Stimulated activated CD4-positive, alpha-beta T cell treated with anti-CD3 and anti-CD28 coated beads, Interleukin-15, amount 100 ng/mL, for 48 hours (primary cell): Measurements from ENCODE around the gene SLX4IP.

Experiments
- DNase-seq, 2 donors: peaks; one replicate each; pipeline ENCODE4 v3.0.0-alpha.2; 2020; ENCODE audit warnings: low read depth in 2 of 2

SLX4IP gene

GRCh38 chr20:10665791-10666190 is 230.7 kb downstream of the SLX4IP start:
- DNase-seq, result no peak

GRCh38 chr20:10666221-10667076 is 231.3 kb downstream of the SLX4IP start:
- no peak for DNase-seq

DNA sequence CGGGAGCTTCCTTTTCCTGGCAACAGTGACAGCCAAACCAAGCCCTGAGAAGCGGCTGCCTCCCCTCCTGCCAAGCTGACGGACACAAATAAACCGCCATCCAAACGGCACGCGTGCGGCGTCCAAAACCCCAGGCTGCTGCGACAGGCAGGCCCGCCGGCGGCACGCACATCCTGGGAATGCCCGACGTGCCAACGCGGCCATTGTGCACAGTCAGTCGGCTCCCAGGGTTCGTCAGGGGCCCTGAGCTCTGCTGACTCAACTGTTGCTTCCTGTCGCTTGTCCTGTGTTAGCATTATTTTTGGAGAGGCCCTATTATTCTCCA is 231.9 kb downstream of the SLX4IP start:
- no peak for DNase-seq

DNA sequence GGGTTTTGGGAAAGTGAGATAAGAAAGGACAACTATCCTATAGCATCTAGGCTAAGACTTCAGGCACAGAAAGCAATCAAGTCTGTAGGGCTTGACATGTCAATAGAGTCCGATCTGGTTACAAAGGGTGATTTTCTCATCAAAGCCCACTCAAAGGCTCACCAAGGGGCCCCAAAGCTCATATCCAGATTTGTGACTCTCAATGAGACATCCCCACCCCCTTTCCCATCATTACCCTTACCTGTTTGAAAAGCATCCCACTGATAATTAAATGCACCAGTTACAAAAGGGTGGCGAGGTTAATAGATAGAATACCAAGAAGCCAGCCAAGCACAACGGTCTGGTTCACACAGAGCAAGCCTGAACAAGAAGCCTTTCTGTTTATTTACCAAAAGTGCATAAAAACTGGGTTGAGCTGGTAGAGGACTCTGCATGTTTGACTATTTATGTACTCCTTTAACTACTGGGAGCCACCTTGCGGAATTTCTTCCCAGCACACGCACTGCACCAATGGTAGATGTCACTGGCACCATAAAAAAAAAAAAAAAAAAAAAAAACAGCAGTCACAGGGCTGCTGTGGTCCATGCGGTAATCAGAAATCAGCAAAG is 232.6 kb downstream of the SLX4IP start:
- no peak for DNase-seq

GRCh38 chr20:10668677-10669368 is 233.7 kb downstream of the SLX4IP start:
- DNase-seq, result no peak

DNA sequence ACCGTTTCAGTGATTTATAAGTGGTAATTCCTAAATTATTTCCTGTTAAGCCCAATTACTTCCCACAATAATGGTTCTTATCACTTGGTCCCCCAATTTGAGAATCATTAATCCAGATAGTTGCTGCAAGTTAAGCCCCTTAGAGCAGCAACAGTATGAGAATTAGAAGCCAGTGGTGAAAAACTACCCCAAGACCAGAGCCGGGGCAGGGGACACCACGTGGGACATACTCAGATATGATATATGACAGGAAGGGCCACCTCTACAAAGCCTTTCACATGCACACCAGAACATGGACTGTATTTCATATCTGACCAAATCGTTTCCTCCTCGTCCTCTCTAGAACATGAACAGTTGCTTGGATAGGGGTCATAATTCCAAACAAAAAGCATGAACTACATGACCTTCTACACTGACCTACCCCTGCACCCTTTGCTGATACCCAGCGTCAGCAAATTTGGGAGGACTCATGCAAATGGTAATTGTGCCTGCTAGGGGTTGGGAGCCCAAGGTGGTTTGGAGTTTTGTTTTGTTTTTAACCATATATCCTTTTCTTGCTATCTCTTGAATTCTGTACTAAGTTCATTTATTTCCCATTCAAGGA is 234.8 kb downstream of the SLX4IP start:
- no peak for DNase-seq

- no peak for DNase-seq
Measured at GRCh38 chr20:10670501-10671220, 235.6 kb downstream of the SLX4IP start.

GRCh38 chr20:10671221-10671918 is 236.3 kb downstream of the SLX4IP start:
- DNase-seq, result peak in 1 of 2 donors; percentile 7

GRCh38 chr20:10671919-10672623 is 237.0 kb downstream of the SLX4IP start:
- DNase-seq, result no peak

- peak in 1 of 2 donors; percentile 25 for DNase-seq
Measured at GRCh38 chr20:10672624-10673127, 237.6 kb downstream of the SLX4IP start.

DNA sequence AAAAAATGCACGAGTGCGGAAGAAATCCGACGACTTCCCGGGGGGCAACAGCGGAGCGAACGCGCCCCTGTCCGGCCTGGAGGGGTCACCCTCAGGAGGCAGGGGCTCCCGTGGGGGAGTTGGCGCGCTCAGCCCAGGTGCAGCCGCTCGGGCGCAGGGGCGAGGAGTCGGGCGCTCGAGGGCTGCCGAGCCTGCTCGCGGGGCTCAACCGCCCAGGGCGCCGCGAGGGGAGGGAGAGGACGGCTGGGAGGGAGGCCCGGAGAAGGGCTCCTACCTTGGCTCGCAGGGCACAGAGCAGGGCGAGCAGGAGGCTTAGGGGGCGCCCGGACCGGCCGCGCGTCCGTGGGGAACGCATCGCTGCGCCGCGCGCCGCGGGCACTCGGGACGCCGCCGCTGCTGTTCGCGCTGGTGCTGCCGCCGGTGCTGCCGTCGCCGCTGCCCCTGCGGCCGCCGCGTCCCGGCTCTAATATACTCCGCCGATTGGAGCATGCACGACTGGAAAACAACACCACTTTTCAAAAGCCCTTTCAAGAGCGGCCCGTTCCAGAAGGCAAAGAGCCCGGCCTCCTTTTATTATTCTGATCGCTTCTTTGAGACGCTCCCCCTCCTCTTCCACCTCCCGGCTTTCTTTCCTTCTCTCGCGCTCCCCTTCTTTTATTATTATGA is 238.2 kb downstream of the SLX4IP start:
- DNase-seq, result no peak

GRCh38 chr20:10673842-10674683 is 239.0 kb downstream of the SLX4IP start, which contains the start of gene JAG1:
TSS of gene JAG1 (minus strand) at chr20:10673999. CDS start at chr20:10673530, 469 bp downstream.
- peak; percentile 49 to 54 for DNase-seq

- DNase-seq, result peak in 1 of 2 donors; percentile 17
Measured at GRCh38 chr20:10674684-10675449, 239.8 kb downstream of the SLX4IP start.

GRCh38 chr20:10675450-10675848 is 240.3 kb downstream of the SLX4IP start:
- DNase-seq, result no peak

- DNase-seq, result no peak
Measured at GRCh38 chr20:10676518-10676917, 241.4 kb downstream of the SLX4IP start.
